HepG2 (cell line): ENCODE measurements around the gene CADM3.

Source experiments
- ASH2L ChIP-seq: fragments of 300-600, 200-600 bp; sonication (generic); IDR thresholded peaks from 2 replicates; pipeline ENCODE4 v1.7.0; 2017; ENCODE audit warnings: low read depth, mild to moderate bottlenecking, moderate library complexity, mixed read lengths, low read length; ENCODE audit not compliant: insufficient read length
- CREB3 ChIP-seq: sonication (generic); formaldehyde crosslinking; IDR thresholded peaks from 2 replicates; pipeline ENCODE4 v1.5.0; 2020; ENCODE audit warnings: missing genetic modification reagents
- EZH2 ChIP-seq: conservative IDR thresholded peaks from 2 replicates; pipeline ENCODE4 v1.6.1; 2012; ENCODE audit warnings: mild to moderate bottlenecking, low read depth, low read length, moderate library complexity
- JUN ChIP-seq: sonication (generic); formaldehyde crosslinking; IDR thresholded peaks from 2 replicates; pipeline ENCODE4 v1.4.0; 2020; ENCODE audit warnings: mild to moderate bottlenecking, missing genetic modification reagents
- POLR2A ChIP-seq, 2 experiments: IDR thresholded peaks; 2 replicates each; pipeline ENCODE4 v1.6.1; 2011; ENCODE audit warnings: low read depth in 2 of 2, low read length in 2 of 2, mild to moderate bottlenecking in 1 of 2, moderate library complexity in 1 of 2; ENCODE audit not compliant: insufficient read depth in 1 of 2
- POLR2AphosphoS5 ChIP-seq: IDR thresholded peaks from 2 replicates; pipeline ENCODE4 v1.6.1; 2012; ENCODE audit warnings: low read depth, low read length
- RAD21 ChIP-seq: fragments of 450-650 bp; formaldehyde crosslinking; IDR thresholded peaks from 2 replicates; pipeline ENCODE4 v1.5.0; 2020; ENCODE audit warnings: mild to moderate bottlenecking

GRCh38 chr1:159222075-159222865 is 50.9 kb downstream of the CADM3 start:
- TF ChIP-seq CREB3 (no peak), RAD21 (CRISPR knock-in tag) (no peak), POLR2A (IDR thresholded peaks at IDR 0.05; ENCODE audit: insufficient read depth in 1 of 2, low read depth in 2 of 2, low read length in 2 of 2) (no peak), ASH2L (no peak), POLR2AphosphoS5 (no peak), EZH2 (no peak), JUN (CRISPR knock-in tag) (no peak)
